ENCODE results near the gene CELF2.

The CELF2 gene

GRCh38 chr10:11227103-11227502 is 209.4 kb downstream of the CELF2 start:
- H3K4me3 ChIP-seq (ENCODE audit: low read depth, low read length), result no peak overlapping the region
- no peak for DNase-seq (ENCODE audit: low read depth)

GRCh38 chr10:11229893-11230292 is 212.2 kb downstream of the CELF2 start:
- no peak for DNase-seq (ENCODE audit: low read depth)
- H3K4me3 ChIP-seq (ENCODE audit: low read depth, low read length), result no peak overlapping the region

DNA sequence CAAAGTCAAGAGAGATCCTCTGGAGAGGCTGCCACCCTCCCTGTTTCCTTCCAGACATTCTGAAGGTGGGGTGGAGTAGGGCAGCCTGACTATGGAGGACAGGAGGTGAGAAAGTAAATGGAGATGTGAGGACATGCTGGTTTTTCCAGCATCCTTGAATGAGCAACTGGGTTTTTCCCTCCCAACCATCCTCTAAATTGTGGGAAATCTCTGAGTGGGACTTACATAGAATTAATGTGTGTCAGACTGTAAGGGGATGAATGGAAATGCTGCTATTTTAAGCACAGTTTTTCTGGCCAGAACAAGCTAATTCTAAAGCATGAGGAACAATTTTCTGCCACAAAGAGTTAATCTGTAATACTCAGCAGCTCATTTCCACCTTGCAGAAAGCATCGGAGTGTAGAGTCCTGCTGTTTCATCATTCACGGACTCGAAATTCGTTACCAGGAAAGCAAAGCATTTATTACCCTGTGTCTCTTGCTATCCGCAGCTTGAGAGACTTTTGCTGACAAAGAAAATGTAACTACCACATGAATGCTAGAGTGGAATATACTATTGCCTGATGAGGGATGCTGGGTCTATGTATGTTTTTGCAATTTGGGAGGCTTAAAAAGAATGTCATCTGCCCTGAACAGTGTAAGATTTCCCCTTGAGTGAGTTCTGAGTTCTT is 213.0 kb downstream of the CELF2 start:
- H3K4me3 ChIP-seq (ENCODE audit: low read depth, low read length), result no peak overlapping the region

DNA sequence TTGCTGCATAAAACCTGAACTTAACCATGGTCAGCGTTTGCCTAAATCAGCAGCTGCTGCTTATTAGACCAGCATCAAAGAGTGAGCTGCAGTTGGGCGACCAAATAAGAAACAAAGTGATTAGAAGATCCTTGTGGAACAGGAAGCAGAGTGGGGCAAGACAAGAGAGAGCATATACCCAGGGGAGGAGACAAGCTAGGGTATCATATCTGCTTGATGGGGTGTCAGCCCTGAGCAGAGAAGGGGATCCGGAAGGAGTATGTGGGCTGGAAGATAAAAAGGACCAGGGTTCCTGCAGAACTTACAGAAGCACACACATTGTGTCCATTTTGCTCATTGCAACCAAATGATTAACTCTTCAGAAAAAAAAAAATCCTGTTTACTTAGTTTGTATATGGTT is 213.6 kb downstream of the CELF2 start:
- H3K4me3 ChIP-seq (ENCODE audit: low read depth, low read length), result no peak overlapping the region
- DNase-seq (ENCODE audit: low read depth), result no peak

More for the DNA sequence above, 213.0 kb downstream of the CELF2 start:
- no peak for DNase-seq (ENCODE audit: low read depth)

DNA sequence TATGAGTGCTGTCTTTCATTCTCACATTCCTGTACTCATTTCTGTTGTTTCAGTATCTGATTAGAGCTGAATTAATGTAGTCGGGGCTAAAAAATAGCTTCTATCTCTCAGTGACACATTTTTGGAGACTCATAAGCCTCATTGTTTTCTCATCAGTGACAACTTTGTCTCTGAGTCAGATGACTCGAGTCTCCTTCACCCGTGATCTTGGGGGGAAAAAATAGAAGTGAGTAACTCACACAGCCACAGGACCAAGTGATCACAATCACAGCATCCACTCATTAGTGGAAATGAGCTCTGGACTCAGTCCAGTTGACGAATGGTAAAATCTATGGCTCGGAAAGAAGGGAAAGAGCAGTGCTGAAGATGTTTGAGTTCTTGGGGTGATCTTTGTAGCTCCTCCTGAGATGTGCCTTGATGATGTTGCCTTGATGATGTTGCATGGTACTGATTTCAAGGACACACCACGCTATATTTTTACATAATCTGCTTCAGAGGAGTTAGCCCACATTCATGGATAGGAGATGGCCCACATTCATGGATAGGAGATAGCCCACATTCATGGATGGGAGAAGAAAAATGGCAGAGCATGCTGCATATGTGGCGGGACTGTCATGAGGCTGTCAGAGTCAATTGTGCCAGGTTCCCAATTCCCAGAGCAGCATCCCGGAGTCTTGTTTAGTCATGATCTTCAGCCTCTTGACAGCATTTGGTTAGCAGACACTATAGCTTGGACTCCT is 214.7 kb downstream of the CELF2 start:
- no peak overlapping the region for H3K4me3 ChIP-seq (ENCODE audit: low read depth, low read length)

DNA sequence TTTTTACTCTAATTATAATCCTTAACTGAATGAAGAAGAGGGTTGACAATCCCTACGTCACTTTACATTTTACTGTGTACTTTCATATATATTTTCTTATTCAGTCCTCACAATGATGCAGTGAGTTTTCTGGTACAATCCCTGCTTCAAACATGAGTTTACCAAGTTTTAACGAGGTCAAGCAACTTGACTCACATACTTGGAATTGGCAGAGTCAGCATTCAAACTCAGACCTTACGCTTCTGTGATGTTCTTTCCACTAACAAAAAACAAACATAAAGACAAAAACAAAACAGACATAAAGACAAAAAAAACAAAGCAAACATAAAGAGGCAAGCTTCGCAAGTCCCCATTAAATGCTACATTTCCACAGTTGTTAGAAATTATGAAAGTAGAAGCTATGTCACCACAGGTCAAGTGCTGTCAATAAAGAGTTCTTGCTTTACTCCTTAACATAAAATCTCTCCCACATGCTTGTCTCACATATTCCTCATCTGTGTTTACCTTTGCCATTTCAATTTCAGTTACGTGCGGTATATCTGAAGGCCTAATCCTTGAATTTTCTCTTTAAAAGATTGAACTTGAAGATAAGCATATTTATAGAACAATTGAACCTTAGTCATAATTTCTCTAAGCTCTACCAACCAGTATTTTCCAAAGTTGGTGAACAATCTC is 217.3 kb downstream of the CELF2 start:
- no peak for DNase-seq (ENCODE audit: low read depth)

More for the DNA sequence above, 214.7 kb downstream of the CELF2 start:
- DNase-seq (ENCODE audit: low read depth), result no peak

DNA sequence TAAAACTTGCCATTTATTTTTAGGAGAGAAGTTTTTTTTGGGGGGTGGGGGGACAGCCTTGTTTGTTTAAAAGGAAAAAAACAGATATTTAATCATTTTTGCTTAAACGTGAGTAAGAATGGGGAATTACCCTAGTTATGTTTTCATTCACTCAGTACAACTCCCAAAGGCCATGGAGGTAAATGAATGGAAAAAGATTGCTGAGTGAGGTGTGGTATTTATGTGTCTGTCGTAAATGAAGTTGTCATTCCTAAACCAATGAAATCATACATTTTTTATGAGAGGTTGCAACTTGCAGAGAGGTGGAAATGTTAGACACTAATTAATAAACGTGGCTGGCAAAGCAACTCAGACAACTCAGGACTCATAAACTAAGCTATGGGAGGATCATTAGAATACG is 218.1 kb downstream of the CELF2 start:
- H3K4me3 ChIP-seq (ENCODE audit: low read depth, low read length), result no peak overlapping the region
- no peak for DNase-seq (ENCODE audit: low read depth)

More for the DNA sequence above, 217.3 kb downstream of the CELF2 start:
- H3K4me3 ChIP-seq (ENCODE audit: low read depth, low read length), result no peak overlapping the region

- no peak for DNase-seq (ENCODE audit: low read depth)
These were observed 218.6 kb downstream of the CELF2 start for GRCh38 chr10:11236234-11236633.

DNA sequence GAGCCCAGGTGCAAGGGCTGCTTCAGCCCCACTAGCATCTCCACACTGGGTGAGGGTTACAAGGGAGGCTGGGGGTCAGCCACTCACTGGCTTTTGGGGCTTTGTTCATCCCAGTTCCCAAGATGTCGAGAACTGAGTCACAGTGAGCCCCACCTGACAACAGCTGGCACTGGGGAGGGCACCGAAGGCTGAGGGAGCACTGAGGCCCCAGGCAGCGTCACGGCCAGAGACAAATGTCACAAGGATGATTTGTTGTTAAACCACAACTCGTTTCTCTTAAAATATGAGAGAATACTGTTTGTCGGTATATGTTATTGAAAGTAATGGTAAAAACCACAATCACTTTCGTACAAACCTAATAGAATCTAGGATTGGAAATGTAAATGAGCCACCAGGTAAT is 219.9 kb downstream of the CELF2 start:
- DNase-seq (ENCODE audit: low read depth), result no peak
- no peak overlapping the region for H3K4me3 ChIP-seq (ENCODE audit: low read depth, low read length)

More at GRCh38 chr10:11236234-11236633, 218.6 kb downstream of the CELF2 start:
- H3K4me3 ChIP-seq (ENCODE audit: low read depth, low read length), result no peak overlapping the region

- H3K4me3 ChIP-seq (ENCODE audit: low read depth, low read length), result no peak overlapping the region
- no peak for DNase-seq (ENCODE audit: low read depth)
These were observed 221.2 kb downstream of the CELF2 start for GRCh38 chr10:11238893-11239292.

DNA sequence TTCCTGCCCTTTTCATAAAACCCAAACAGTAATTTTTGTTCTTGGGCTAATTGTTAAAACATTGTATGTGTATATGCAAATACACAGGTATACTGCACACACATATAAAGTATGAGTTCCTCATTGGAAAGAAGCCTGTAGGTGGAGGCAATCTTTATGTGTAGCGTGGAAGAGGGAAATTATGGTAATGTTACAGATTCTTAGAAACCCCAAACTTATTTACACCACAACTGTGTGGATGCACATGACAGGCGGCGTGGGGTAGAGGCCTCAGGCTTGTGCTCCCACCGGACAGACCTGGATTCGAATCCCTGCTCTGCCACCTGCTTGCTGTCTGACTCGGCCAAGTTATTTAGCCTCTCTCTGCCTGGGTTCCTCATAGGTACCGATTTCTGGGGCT is 223.0 kb downstream of the CELF2 start:
- DNase-seq (ENCODE audit: low read depth), result no peak
- H3K4me3 ChIP-seq (ENCODE audit: low read depth, low read length), result no peak overlapping the region

DNA sequence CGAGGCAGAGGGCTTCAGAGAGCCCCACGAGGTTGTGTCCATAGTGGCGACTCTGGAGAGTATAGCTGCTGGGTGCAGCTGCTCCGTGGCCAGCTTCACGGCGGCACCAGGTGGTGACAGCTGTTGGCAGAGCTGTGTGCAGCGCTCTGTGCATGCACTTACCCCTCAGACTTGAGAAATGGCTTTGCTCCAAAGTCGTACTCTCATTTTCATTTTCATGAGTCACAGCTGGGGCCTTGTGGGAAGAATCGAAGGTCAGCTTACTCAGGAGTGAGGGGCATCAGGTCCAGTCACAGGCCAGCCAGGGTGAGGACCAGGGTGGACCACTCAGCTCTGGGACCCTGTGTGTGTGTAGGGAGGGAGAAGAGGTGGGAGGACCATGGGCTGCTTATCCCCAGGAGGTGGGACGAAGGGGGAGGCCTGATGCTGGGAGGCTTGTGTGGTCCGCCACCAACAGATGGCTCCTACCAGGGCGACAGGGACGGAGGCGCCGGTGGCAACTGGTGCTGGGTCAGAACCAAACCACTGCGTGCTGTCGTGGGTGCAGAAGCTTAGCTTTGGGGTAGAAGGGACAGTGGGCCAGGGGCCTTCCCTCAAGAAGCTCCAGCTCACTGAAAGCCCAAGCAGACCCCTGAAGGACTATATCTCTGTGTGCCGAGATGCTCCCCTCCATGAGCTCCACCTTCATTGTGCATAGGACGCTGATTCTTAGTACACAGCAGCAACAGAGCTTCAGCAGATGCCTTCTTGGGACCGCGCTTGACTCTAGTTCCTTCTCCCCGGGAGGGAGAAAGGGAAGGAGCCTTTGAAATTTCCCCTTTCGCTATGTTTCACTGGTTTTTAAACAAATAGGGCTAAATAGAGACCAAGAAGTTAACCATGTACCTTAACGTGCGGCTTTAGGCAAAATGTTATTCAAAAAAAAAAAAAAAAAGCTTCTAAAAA is 225.0 kb downstream of the CELF2 start:
- no peak overlapping the region for H3K4me3 ChIP-seq (ENCODE audit: low read depth, low read length)
- DNase-seq (ENCODE audit: low read depth), result peak; percentile 43

DNA sequence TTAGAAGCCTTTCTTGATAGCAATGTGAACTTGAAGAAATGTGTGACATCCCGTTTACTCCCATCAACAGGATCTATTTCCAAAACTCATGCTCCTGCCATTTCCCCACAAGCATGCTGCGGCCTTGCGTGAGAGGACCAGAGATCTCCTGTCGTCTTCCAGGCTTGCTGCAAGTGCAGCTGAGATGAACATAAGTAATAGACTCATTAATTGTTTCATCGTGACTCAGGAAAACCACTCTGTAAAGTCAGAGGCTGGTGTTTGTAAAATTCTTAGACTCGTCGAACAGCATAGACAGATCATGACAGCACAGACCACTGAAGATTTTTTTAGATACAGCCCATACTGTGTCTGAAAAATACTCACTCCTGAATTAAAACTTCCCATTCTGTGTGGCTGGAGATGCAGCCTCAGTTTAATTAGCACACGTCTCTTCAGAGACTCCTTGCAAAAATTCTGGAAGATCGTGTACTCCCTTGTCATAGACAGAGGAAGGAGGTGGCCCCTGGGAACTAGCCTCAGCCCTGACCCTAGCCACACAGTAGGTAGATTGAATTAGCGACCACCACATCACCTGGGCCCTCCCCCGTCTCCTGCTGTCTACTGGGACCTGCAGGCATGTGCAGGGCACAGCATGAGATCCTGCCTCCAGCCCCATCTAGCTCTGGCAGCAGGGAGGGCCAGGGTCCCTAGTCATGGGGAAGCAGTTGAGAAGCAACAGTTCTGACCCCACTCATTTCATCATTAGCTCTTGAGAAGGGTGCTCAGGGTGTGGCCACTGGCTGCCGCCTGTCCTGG is 226.0 kb downstream of the CELF2 start:
- DNase-seq (ENCODE audit: low read depth), result no peak
- no peak overlapping the region for H3K4me3 ChIP-seq (ENCODE audit: low read depth, low read length)

DNA sequence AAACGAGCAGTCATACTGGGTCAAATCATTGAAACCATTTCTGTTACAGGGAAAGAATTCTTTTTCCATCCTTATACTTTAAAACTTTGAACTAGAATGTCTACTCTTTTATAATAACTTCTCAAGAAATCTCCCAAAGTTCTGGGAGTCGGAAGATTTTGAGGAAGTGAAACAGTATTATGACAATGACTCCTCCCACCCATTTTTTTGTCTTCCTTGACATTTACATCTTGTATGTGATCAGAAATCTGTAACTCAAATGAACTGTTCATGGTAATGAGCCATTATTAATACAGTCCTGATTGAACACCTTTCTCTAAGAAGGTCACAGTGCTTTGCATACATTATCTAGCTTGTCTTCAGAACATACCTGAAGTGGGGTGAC is 227.4 kb downstream of the CELF2 start:
- no peak for DNase-seq (ENCODE audit: low read depth)
- H3K4me3 ChIP-seq (ENCODE audit: low read depth, low read length), result no peak overlapping the region

DNA sequence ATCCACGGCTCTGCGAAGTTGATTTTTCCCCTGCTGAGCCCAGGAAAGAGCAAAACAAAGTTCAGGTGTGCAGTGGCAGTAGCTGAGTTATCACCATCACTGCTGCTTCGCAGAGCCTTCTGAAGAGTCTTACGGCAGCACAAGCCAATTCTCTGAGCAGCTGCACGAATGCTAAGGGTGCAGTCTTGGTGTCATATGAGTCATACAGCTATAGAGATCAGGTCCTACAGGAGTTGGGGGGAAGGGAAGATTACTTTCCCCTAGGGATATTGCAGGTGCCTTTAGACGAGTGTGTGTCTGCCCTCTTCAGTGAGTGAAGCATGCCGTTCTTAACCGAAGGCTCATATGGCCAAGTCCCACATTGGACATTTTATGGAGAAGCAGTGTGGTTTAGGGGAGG is 227.8 kb downstream of the CELF2 start:
- no peak overlapping the region for H3K4me3 ChIP-seq (ENCODE audit: low read depth, low read length)
- DNase-seq (ENCODE audit: low read depth), result no peak

DNA sequence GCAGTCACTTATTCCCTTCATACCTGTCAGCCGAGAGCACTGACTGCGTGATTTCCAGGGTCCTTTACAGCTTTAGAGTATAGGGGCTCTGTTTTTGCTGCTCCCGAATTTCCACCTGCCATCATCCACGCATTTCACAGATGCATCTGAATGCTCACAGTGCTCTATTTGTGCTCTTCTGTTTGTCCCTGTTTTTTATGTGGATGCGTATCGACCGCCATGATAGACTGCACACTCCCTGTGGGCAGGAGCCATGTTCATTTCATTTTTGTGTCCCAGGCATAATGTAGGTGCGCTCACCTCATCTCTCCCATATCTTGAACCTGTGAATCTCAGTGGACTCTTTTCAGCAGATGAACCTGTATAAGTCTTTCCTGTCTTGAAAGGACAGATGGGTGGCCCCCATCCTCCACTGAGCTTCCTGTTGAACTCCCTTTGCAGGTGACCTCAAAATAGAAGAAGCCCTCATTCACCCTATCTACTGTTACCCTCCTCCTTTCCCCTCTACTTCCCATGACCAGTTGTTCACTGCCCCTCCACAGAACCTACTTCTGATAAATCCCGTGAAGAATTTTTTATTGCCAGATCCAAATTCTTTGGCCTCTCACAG is 228.4 kb downstream of the CELF2 start:
- DNase-seq (ENCODE audit: low read depth), result no peak
- H3K4me3 ChIP-seq (ENCODE audit: low read depth, low read length), result no peak overlapping the region

DNA sequence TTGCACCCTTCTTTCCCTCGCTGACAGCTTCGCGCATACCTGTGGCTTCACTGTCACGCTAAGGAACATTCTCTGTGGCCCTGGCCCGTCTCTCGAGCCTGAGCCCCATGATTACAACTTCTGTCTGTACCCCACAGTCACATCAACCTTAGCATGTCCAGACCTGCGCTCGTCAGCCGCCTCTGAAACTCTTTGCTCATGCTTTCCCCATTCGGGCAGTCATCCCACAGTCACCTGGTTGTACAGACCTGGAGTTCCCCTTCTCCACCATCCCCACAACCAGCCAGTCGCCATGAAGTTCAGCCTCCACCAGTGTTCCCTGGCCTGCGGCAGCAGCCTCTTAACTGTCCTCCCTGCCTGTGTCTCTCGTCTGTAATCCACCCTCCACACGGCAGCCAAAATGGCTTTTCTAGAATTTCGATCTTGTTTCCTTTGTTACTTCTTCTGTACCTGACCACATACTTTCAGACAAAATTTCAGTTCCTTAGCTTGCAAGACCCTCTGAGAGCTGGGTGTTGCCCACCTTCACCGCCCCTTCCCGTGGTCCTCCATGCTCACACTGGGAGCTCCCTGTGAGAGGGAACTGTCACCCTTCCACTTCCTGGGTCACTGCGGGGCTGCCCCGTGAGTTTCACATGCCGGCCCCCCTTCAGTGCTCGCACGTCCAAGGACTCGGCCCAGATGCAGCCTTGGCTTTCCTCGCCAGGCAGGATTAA is 229.2 kb downstream of the CELF2 start:
- no peak overlapping the region for H3K4me3 ChIP-seq (ENCODE audit: low read depth, low read length)
- no peak for DNase-seq (ENCODE audit: low read depth)

Measured in skeletal muscle cell (primary cell).